GM21529 (cell line): ENCODE data around the gene TUBA4A.
"Not testable (repeated sequence)": the region's sequence is repeated elsewhere in the genome, so short reads cannot be mapped to it uniquely, and the experiment has no call there.

Experiments used
- ATAC-seq: cut with Tn5 transposase; IDR thresholded peaks from one replicate; pipeline ENCODE4 v1.9.1; 2021; ENCODE audit not compliant: unreplicated experiment

Gene TUBA4A

DNA sequence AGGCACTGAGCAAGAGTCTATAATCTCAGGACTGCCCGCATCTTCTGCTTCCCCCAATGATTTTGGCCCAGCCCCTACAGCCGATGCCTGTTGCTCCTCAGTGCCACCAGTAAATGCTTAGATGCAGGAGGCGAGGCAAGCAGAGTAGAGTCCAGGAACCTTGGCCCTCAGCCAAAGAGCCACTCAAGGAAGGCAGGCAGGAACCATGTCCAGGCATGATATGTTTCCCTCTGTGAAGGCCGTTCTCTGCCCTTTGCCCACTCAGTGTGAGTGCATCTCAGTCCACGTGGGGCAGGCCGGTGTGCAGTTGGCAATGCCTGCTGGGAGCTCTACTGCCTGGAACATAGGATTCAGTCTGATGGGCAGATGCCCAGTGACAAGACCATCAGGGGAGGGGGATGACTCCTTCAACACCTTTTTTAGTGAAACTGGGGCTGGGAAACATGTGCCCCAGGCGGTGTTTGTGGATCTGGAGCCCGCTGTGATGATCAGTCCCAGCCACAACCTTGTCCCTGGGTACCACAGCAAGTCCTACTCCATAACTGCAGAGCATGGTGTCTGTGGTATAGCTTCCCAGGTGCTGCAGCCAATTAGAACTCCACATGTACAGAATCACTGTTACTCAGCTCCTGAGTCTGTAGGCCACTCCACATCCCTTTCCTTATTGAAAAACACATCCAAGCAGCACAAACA lies 15.8 kb upstream of the TUBA4A start:
- ATAC-seq: no peak

DNA sequence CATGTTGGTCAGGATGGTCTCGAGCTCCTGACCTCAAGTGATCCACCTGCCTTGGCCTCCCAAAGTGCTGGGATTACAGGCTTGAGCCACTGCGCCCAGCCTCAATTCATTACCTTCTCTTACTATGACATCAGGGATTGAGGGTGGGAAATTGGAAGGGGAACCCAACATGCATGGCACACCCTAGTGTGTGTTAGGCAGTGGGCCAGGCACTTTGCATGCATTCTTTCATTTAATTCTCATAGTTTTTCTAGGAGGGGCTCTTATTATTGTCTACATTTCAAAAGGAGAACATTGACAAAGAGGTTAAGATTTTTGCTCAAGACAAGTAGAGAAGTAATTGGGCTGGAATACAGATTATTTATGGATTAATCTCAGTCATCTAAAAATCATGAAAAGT lies 14.6 kb upstream of the TUBA4A start:
- ATAC-seq: no peak

- ATAC-seq: no peak
Observed at GRCh38 chr2:219266886-219267285, 13.2 kb upstream of the TUBA4A start.

- no peak for ATAC-seq
Observed at GRCh38 chr2:219266232-219266631, 12.5 kb upstream of the TUBA4A start.

- ATAC-seq: no peak
Observed at GRCh38 chr2:219261024-219261855, 7.5 kb upstream of the TUBA4A start.

DNA sequence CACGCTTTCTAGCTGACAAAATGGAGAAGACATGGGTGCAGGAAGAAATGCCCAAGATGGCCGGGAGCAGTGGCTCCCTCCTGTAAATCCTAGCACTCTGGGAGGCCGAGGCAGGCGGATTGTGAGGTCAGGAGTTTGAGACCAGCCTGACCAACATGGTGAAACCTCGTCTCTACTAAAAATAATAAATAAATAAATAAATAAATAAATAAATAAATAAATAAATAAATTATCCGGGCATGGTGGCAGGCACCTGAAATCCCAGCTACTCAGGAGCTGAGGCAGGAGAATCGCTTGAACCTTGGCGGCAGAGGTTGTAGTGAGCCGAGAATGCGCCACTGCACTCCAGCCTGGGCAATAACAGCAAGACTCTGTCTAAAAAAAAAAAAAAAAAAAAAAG lies 5.2 kb upstream of the TUBA4A start:
- not testable (repeated sequence) for ATAC-seq

DNA sequence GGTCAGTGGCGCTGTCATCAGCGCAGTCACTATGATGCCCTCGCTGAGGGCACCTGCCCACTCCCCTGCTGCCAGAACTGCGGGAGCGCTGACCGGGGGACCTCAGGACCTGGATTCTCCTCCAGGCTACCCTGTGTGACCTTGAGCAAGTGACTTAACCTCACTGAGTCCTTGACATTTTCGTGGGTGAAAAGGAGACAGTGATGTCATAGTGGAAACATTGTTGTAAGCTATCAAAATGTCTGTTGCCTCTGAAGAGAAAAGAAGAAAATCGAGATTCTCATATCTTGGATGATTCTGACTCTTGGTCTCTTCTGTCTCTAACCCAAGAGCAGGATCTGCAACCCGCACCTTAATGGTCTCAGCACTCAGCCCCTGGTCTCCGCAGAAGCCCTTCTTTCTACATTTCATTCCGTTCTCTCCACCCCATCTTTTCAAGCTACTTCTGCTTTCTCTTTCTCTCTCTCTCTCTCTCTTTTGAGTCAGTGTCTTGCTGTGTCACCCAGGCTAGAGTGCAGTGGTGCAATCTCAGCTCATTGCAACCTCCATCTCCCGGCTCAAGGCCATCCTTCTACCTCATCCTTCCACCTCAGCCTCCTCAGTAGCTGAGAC lies 978 bp upstream of the TUBA4A start:
- peak; percentile 26 for ATAC-seq

DNA sequence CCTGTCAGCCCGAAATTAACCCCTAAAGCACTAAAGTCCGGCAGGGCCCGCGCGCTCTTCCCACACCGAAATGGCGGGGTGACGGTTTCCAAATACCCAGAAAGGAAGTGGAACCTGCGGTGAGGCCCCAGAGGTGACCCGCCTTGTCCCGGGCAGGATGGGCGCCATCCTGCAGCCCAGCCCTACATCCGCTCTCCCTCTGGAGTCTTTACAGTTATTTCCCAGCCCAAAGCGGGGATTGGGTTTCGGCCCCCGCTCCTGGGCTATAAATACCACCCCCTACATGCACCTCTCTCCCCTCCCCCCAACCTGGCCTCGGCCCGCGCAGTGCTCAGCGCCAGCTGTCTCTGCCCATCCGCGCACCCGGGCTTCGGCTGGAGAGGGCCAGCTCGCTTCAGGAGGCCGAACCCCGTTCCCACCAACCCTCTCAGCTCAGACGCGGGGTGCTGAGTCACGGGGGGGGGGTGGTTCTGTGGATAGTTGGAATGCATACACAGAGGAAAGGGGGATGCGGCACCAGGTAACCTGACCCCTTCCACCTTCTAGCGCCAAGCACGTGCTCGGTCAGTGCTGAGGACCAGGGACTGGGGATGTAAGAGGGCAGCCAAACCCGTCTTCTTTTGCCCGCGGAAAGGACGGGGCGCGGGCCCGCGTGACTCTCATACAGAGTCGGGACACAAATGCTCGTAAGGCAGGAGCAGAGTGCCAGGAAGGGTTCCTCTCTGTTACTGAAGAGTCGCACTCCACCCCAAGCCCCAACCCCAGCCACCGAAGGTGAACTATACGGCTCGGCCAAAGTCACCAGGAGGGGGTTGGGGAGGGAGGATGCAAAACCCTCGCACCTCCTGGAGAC lies 592 bp downstream of the TUBA4A start, which contains the start of gene TUBA4B:
Gene TUBA4B (plus strand): TSS at position 344 of the 853 bp plus-strand sequence. CDS start 165 bp downstream, at position 509.
- ATAC-seq: peak; percentile 22

DNA sequence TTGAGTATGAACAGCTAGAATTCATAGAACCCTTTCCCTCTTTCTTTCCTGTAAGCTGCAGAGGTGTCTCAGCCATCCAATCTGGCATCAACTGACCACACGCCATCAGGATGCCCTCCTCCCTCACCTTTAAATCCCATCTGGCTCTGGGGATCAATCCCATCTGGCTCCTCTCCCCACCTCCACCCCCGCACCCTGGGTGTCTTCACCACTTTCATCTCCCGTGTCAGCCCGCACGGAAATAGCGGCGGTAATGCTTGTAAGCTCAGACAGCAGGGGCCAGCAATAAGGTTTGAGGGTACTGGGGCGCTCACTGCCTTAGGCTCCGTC lies 1.2 kb downstream of the TUBA4A start:
- no peak for ATAC-seq

DNA sequence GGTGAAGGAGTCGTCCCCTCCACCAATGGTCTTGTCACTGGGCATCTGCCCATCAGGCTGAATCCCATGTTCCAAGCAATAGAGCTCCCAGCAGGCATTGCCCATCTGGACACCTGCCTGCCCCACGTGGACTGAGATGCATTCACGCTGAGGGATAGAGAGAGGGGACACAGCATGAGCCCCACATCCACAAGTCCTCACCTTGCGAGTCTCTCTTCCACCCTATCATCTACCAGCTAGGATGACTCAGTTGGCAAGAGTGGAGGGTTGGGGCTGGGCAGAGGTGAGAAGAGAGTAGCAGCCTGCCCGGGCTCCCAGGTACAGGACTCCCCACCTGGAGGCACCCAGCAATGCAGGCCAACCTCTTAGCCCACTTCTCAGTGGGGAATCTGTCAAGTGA lies 1.6 kb downstream of the TUBA4A start:
- no peak for ATAC-seq

- ATAC-seq: no peak
Observed at GRCh38 chr2:219251656-219252055, 2.1 kb downstream of the TUBA4A start.

GRCh38 chr2:219250049-219250781 lies 3.5 kb downstream of the TUBA4A start:
- ATAC-seq: no peak

DNA sequence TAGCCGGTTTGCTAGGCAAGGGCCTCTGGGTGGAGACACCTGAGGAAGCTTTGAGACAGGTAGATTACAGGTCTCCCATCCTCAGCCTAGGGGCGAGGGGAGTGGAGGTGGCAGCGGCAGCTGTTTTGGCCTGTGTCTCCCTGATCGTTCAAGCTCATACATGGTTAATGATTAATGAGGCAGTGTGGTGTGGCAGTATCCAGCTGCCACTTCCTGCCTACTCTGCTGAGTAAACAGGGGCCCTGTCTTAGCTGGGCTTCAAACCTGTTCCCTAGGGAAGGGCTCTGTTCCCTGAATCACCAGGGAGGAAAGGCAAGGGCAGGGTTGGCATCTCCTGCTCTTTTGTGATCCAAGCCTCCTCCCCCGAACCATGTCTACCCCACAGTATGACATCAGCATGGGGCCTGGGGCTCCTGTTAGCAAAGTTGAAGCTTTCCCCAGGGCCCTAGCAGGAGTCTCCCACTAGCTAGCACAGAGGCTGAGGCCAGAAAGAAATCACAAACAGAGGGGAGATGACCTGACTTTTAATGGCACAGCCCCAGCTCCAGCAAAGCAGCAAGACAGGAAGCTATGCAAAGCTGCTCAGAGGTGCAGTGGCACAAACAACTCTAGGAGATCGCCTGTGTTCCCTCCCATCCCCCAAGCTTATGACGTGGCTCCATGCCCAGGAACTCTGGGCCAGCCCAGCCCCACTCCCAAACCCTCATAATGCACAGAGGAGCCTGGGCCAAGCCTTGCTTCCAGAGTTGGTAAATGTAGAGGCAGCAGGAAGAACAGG lies 4.3 kb downstream of the TUBA4A start:
- ATAC-seq: peak; percentile 30

DNA sequence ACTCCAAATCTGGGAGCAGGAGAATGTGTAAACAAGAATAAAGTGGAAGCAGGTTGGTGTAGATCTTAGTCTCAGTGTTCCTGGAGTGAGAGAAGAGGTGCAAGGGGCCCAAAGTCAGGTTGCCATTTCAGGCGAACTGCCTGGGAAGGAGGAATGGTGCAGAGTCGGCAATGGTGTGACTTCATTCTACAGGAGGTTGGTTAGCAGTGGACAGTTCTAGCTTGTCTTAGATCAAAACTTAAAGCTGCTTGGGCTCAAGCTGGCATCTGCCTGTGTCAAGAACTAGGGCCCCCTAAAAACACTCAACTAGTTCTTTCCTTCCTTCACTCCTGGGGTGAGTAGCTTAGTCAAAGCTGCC lies 4.9 kb downstream of the TUBA4A start:
- ATAC-seq: no peak

GRCh38 chr2:219247678-219248642 lies 5.8 kb downstream of the TUBA4A start:
- no peak for ATAC-seq

GRCh38 chr2:219246559-219246958 lies 7.2 kb downstream of the TUBA4A start:
- no peak for ATAC-seq

DNA sequence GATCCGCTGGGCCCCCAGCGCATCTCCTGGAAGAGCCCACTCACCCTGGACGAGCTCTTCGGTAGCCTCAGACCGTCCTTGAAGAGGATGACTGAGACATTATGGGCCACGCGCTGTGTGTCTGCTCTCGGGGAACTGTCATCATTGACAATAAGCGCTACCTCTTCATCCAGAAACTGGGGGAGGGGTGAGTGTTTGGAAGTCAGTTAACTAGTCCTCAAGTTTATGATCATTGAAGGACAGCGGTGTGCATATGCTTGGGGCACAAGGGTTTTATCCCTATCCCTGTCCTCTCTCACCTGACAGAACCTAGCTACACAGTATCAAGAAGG lies 7.9 kb downstream of the TUBA4A start:
- ATAC-seq: no peak

DNA sequence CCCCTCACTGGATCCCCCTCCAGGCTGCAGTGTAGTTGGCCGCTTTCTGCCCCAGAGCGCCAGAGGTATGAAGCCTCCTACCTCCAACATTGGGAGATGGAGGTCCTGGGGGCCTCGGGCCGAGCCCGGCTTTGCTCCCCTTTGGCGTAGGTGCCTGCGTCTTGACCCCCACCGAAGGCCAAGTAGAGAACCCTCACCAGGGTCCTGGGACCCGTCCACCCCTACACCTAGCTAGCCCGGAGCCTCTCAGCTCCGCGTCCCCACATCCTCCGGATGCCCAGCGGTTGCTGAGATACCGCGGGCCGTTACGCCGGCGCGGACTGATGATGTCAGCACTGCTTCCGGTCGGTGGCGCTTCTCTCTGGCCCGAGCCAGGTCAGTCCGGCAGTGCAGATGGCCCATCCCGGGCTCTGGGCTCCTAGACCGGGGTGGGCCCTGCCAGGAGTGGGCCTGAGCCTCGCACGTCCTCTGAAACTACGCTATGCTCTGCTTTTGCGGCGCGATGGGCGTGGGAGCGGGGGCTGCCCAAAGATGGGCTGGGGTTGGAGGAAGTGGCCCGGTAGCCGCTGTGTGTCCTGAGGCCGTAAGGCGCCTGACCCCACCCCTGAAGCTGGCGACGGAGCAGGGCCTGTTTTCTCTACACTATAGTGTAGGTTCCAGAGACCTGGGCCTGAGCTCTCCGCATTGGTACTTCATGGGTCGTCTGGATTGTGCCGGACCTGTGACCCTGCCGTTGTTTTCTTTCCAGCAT lies 8.4 kb downstream of the TUBA4A start, which contains the start of the genes GLB1L and STK16:
Gene GLB1L (minus strand): TSS at position 297 of the 751 bp plus-strand sequence. CDS start 1,871 bp downstream, outside the sequence.
Gene STK16 (plus strand): TSS at position 332 of the 751 bp plus-strand sequence. CDS start 521 bp downstream, outside the sequence.
- peak; percentile 64 for ATAC-seq
